HepG2 (cell line): ENCODE data around the gene MED22. TPM values are rescaled to one million over a fixed set of nuclear protein-coding genes. Genes with fewer than 3 reads are reported as not detected.

ENCODE experiments used
- ATM ChIP-seq: fragments of 450-650 bp; IDR thresholded peaks from 2 replicates; pipeline ENCODE4 v1.7.1; 2017; ENCODE audit warnings: mild to moderate bottlenecking, borderline replicate concordance
- GTF3A ChIP-seq: sonication (generic); formaldehyde crosslinking; conservative IDR thresholded peaks from 2 replicates; pipeline ENCODE4 v1.4.0; 2020; ENCODE audit warnings: mild to moderate bottlenecking, missing genetic modification reagents
- JUN ChIP-seq: sonication (generic); formaldehyde crosslinking; IDR thresholded peaks from 2 replicates; pipeline ENCODE4 v1.4.0; 2020; ENCODE audit warnings: mild to moderate bottlenecking, missing genetic modification reagents
- MEIS2 ChIP-seq: sonication (generic); formaldehyde crosslinking; IDR thresholded peaks from 2 replicates; pipeline ENCODE4 v1.9.0; 2021; ENCODE audit warnings: mild to moderate bottlenecking, missing genetic modification reagents
- NRL ChIP-seq: sonication (generic); formaldehyde crosslinking; IDR thresholded peaks from 2 replicates; pipeline ENCODE4 v1.5.0; 2020; ENCODE audit warnings: missing genetic modification reagents, mild to moderate bottlenecking, moderate library complexity, borderline replicate concordance
- REL ChIP-seq: sonication (generic); formaldehyde crosslinking; conservative IDR thresholded peaks from 2 replicates; pipeline ENCODE4 v1.8.0; 2022; ENCODE audit warnings: mild to moderate bottlenecking, missing genetic modification reagents, moderate library complexity
- SP140L ChIP-seq: sonication (generic); formaldehyde crosslinking; IDR thresholded peaks from 2 replicates; pipeline ENCODE4 v1.4.0; 2020; ENCODE audit warnings: missing genetic modification reagents, borderline replicate concordance
- TSC22D2 ChIP-seq: sonication (generic); formaldehyde crosslinking; IDR thresholded peaks from 2 replicates; pipeline ENCODE4 v1.5.1; 2020; ENCODE audit warnings: missing genetic modification reagents, mild to moderate bottlenecking, borderline replicate concordance
- U2AF2 ChIP-seq: fragments of 200-400 bp; formaldehyde crosslinking; IDR thresholded peaks from 2 replicates; pipeline ENCODE4 v1.6.1; 2017; ENCODE audit warnings: low read depth, mild to moderate bottlenecking, low read length
- ZBTB7A ChIP-seq: sonication (generic); formaldehyde crosslinking; IDR thresholded peaks from 2 replicates; pipeline ENCODE4 v1.8.0; 2022; ENCODE audit warnings: mild to moderate bottlenecking, missing genetic modification reagents
- ZNF3 ChIP-seq: IDR thresholded peaks from 2 replicates; pipeline ENCODE4 v1.7.0; 2017; ENCODE audit warnings: inconsistent platforms
- ZNF441 ChIP-seq: sonication (generic); formaldehyde crosslinking; IDR thresholded peaks from 2 replicates; pipeline ENCODE4 v1.7.0; 2021; ENCODE audit warnings: missing genetic modification reagents, borderline replicate concordance
- ZNF557 ChIP-seq: sonication (generic); formaldehyde crosslinking; IDR thresholded peaks from 2 replicates; pipeline ENCODE4 v1.4.0; 2020; ENCODE audit warnings: missing genetic modification reagents
- ZNF772 ChIP-seq: sonication (generic); formaldehyde crosslinking; IDR thresholded peaks from 2 replicates; pipeline ENCODE4 v1.5.0; 2020; ENCODE audit warnings: mild to moderate bottlenecking, missing genetic modification reagents
- polyA plus RNA-seq, 8 experiments: library from polyadenylated mRNA; depleted of rRNA in 3 of 8; stranded (reverse) in 7 of 8; unstranded in 1 of 8; fragments of >200 nt; fragmentation: Illumina TruSeq in 4 of 8; extraction: Trizol in 4 of 8; gene quantifications; 2 replicates each; pipeline versions ENCODE4 v1.2.1 to v1.2.3, GENCODE V29; 2011 to 2016; ENCODE audit warnings: low read depth in 4 of 8, missing spikeins in 1 of 8, mixed read lengths in 1 of 8; ENCODE audit not compliant: insufficient read depth in 1 of 8
- total RNA-seq, 5 experiments: library from RNA; depleted of rRNA; stranded (reverse); fragments of >200 nt; fragmentation: Illumina TruSeq; extraction: Trizol; gene quantifications; 2 replicates each; pipeline ENCODE4 v1.2.3, GENCODE V29; 2016; ENCODE audit warnings: low read depth in 1 of 5
- TF ChIP-seq, protein P1 (sequence below): sonication (generic); formaldehyde crosslinking; IDR thresholded peaks from 2 replicates; pipeline ENCODE4 v1.4.0; 2020; ENCODE audit warnings: mild to moderate bottlenecking, missing genetic modification reagents, borderline replicate concordance
- TF ChIP-seq, protein P2 (sequence below): sonication (generic); formaldehyde crosslinking; IDR thresholded peaks from 2 replicates; pipeline ENCODE4 v1.4.0; 2020; ENCODE audit warnings: mild to moderate bottlenecking, missing genetic modification reagents
- TF ChIP-seq, protein P3 (sequence below), 2 experiments: fragments of 450-650 bp in 1 of 2; sonication (generic) in 1 of 2; formaldehyde crosslinking; IDR thresholded peaks; 2 replicates each; pipeline versions ENCODE4 v1.5.0 to v1.8.0; 2020 to 2022; ENCODE audit warnings: mild to moderate bottlenecking in 1 of 2, missing genetic modification reagents in 1 of 2
- TF ChIP-seq, protein P4 (sequence below): sonication (generic); formaldehyde crosslinking; IDR thresholded peaks from 2 replicates; pipeline ENCODE4 v1.4.0; 2020; ENCODE audit warnings: mild to moderate bottlenecking, missing genetic modification reagents
- TF ChIP-seq, protein P5 (sequence below): sonication (generic); formaldehyde crosslinking; IDR thresholded peaks from 2 replicates; pipeline ENCODE4 v1.8.1; 2022; ENCODE audit warnings: mild to moderate bottlenecking, missing genetic modification reagents
- TF ChIP-seq, protein P6 (sequence below): sonication (generic); formaldehyde crosslinking; IDR thresholded peaks from 2 replicates; pipeline ENCODE4 v1.5.1; 2020; ENCODE audit warnings: missing genetic modification reagents, mild to moderate bottlenecking, borderline replicate concordance
- TF ChIP-seq, protein P7 (sequence below): IDR thresholded peaks from 2 replicates; pipeline ENCODE4 v1.6.1; 2016; ENCODE audit warnings: missing biosample characterization, missing genetic modification reagents, low read depth

The MED22 gene
- total and polyA plus RNA-seq, 2 of the 13 experiments (the other 11 are each of a cell fraction or from before 2014, with no cell fraction given) = 15.8 to 22.1 TPM

DNA sequence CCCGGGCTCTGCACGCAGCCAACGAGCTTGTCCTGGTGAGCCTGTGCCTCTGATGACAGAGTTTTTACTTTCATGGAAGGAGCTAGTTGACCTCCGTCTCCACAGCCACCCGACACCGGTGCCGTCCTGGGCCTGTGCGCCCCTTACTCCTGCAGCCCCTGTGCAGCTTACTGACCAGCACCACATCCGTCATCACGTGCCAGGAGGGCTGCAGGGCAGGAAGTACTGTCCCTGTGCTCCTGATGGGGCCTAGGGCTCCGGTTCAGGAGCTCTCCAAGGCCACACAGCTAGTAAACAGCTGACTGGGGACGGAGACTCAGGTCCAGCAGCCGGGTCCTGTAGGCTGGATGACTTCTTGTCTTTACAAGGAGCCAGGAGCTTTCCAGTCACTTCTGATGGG, 38.4 kb upstream of the MED22 start (continued):
- TF ChIP-seq, protein P1, sequence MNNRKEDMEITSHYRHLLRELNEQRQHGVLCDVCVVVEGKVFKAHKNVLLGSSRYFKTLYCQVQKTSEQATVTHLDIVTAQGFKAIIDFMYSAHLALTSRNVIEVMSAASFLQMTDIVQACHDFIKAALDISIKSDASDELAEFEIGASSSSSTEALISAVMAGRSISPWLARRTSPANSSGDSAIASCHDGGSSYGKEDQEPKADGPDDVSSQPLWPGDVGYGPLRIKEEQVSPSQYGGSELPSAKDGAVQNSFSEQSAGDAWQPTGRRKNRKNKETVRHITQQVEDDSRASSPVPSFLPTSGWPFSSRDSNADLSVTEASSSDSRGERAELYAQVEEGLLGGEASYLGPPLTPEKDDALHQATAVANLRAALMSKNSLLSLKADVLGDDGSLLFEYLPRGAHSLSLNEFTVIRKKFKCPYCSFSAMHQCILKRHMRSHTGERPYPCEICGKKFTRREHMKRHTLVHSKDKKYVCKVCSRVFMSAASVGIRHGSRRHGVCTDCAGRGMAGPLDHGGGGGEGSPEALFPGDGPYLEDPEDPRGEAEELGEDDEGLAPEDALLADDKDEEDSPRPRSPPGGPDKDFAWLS (CRISPR knock-in tag) = no peak
- TF ChIP-seq ZNF772 (no peak), GTF3A (CRISPR knock-in tag) (no peak), ZNF441 (CRISPR knock-in tag) (no peak; the same call in 1 of the 2 replicates), ZBTB7A (CRISPR knock-in tag) (no peak), TSC22D2 (CRISPR knock-in tag) (no peak), ATM (no peak), NRL (CRISPR knock-in tag) (no peak), REL (no peak), SP140L (CRISPR knock-in tag) (no peak), ZNF557 (CRISPR knock-in tag) (no peak), MEIS2 (CRISPR knock-in tag) (no peak), JUN (CRISPR knock-in tag) (no peak), ZNF3 (CRISPR knock-in tag) (no peak), U2AF2 (no peak)
- TF ChIP-seq, protein P2, sequence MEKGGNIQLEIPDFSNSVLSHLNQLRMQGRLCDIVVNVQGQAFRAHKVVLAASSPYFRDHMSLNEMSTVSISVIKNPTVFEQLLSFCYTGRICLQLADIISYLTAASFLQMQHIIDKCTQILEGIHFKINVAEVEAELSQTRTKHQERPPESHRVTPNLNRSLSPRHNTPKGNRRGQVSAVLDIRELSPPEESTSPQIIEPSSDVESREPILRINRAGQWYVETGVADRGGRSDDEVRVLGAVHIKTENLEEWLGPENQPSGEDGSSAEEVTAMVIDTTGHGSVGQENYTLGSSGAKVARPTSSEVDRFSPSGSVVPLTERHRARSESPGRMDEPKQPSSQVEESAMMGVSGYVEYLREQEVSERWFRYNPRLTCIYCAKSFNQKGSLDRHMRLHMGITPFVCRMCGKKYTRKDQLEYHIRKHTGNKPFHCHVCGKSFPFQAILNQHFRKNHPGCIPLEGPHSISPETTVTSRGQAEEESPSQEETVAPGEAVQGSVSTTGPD (CRISPR knock-in tag) = no peak
- TF ChIP-seq, protein P3, sequence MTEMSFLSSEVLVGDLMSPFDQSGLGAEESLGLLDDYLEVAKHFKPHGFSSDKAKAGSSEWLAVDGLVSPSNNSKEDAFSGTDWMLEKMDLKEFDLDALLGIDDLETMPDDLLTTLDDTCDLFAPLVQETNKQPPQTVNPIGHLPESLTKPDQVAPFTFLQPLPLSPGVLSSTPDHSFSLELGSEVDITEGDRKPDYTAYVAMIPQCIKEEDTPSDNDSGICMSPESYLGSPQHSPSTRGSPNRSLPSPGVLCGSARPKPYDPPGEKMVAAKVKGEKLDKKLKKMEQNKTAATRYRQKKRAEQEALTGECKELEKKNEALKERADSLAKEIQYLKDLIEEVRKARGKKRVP (CRISPR knock-in tag; IDR thresholded peaks at IDR 0.05) = no peak
- TF ChIP-seq, protein P4, sequence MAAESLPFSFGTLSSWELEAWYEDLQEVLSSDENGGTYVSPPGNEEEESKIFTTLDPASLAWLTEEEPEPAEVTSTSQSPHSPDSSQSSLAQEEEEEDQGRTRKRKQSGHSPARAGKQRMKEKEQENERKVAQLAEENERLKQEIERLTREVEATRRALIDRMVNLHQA (CRISPR knock-in tag) = no peak
- TF ChIP-seq, protein P5, sequence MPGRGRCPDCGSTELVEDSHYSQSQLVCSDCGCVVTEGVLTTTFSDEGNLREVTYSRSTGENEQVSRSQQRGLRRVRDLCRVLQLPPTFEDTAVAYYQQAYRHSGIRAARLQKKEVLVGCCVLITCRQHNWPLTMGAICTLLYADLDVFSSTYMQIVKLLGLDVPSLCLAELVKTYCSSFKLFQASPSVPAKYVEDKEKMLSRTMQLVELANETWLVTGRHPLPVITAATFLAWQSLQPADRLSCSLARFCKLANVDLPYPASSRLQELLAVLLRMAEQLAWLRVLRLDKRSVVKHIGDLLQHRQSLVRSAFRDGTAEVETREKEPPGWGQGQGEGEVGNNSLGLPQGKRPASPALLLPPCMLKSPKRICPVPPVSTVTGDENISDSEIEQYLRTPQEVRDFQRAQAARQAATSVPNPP = no peak
- TF ChIP-seq, protein P6, sequence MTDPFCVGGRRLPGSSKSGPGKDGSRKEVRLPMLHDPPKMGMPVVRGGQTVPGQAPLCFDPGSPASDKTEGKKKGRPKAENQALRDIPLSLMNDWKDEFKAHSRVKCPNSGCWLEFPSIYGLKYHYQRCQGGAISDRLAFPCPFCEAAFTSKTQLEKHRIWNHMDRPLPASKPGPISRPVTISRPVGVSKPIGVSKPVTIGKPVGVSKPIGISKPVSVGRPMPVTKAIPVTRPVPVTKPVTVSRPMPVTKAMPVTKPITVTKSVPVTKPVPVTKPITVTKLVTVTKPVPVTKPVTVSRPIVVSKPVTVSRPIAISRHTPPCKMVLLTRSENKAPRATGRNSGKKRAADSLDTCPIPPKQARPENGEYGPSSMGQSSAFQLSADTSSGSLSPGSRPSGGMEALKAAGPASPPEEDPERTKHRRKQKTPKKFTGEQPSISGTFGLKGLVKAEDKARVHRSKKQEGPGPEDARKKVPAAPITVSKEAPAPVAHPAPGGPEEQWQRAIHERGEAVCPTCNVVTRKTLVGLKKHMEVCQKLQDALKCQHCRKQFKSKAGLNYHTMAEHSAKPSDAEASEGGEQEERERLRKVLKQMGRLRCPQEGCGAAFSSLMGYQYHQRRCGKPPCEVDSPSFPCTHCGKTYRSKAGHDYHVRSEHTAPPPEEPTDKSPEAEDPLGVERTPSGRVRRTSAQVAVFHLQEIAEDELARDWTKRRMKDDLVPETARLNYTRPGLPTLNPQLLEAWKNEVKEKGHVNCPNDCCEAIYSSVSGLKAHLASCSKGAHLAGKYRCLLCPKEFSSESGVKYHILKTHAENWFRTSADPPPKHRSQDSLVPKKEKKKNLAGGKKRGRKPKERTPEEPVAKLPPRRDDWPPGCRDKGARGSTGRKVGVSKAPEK (CRISPR knock-in tag) = no peak
- TF ChIP-seq, protein P7, sequence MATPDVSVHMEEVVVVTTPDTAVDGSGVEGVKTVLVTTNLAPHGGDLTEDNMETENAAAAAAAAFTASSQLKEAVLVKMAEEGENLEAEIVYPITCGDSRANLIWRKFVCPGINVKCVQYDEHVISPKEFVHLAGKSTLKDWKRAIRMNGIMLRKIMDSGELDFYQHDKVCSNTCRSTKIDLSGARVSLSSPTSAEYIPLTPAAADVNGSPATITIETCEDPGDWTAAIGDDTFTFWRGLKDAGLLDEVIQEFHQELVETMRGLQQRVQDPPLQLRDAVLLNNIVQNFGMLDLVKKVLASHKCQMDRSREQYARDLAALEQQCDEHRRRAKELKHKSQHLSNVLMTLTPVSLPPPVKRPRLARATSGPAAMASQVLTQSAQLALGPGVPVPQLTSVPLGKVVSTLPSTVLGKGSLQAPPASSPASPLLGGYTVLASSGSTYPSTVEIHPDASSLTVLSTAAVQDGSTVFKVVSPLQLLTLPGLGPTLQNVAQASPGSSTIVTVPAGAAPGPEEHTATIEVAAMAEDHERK (CRISPR knock-in tag) = no peak
